ENCODE results near the gene EPM2A.

GRCh38 chr6:145621776-145622175 lies 113.5 kb downstream of the EPM2A start:
- TF ChIP-seq CTCF (conservative IDR thresholded peaks at IDR 0.05 in 1 of 2, IDR thresholded peaks at IDR 0.05 in 1 of 2; ENCODE audit: low read depth in 1 of 2, low read length in 2 of 2): no peak
- no peak for TF ChIP-seq EZH2 (IDR thresholded peaks at IDR 0.05; ENCODE audit: low read length, missing control alignments)
